Hepatocyte (in vitro differentiated cells): ENCODE data around the gene NDUFS6. TPM values are rescaled to one million over a fixed set of nuclear protein-coding genes. Genes with fewer than 3 reads are reported as not detected.

Experiments
- DNase-seq: peaks from one replicate; pipeline ENCODE4 v3.0.0-alpha.2; 2016; ENCODE audit warnings: low spot score
- H2AFZ ChIP-seq: fragments of 200-600 bp; sonication (generic); 2 replicates; pipeline ENCODE4 v1.6.0; 2016; ENCODE audit warnings: antibody characterized with exemption, mild to moderate bottlenecking
- H3K27ac ChIP-seq: fragments of 200-600 bp; sonication (generic); 2 replicates; pipeline ENCODE4 v1.5.1; 2016; ENCODE audit warnings: mild to moderate bottlenecking
- H3K27me3 ChIP-seq: fragments of 200-600 bp; sonication (generic); 2 replicates; pipeline ENCODE4 v1.6.1; 2016
- H3K36me3 ChIP-seq: fragments of 200-600 bp; sonication (generic); replicated peaks from 2 replicates; pipeline ENCODE4 v1.5.1; 2016; ENCODE audit warnings: low read depth; ENCODE audit not compliant: insufficient read depth
- H3K4me1 ChIP-seq: fragments of 200-600 bp; sonication (generic); 2 replicates; pipeline ENCODE4 v1.5.1; 2016; ENCODE audit warnings: mild to moderate bottlenecking, moderate library complexity; ENCODE audit not compliant: insufficient read depth
- H3K4me2 ChIP-seq: fragments of 200-600 bp; sonication (generic); 2 replicates; pipeline ENCODE4 v1.6.0; 2016
- H3K4me3 ChIP-seq: fragments of 200-600 bp; sonication (generic); 2 replicates; pipeline ENCODE4 v1.5.1; 2016; ENCODE audit warnings: mild to moderate bottlenecking
- H3K79me2 ChIP-seq: fragments of 200-600 bp; sonication (generic); 2 replicates; pipeline ENCODE4 v1.6.0; 2017; ENCODE audit warnings: mild to moderate bottlenecking
- H3K9me2 ChIP-seq: fragments of 200-600 bp; sonication (generic); replicated peaks from 2 replicates; pipeline ENCODE4 v1.6.0; 2017; ENCODE audit warnings: mild to moderate bottlenecking; ENCODE audit not compliant: insufficient read depth
- H3K9me3 ChIP-seq: fragments of 200-600 bp; sonication (generic); 2 replicates; pipeline ENCODE4 v1.5.1; 2016; ENCODE audit warnings: low read depth, mild to moderate bottlenecking
- H4K20me1 ChIP-seq: fragments of 200-600 bp; sonication (generic); 2 replicates; pipeline ENCODE4 v1.6.0; 2016; ENCODE audit warnings: mild to moderate bottlenecking; ENCODE audit not compliant: insufficient read depth, poor library complexity, severe bottlenecking
- EZH2 ChIP-seq: fragments of 200-600 bp; sonication (generic); IDR thresholded peaks from 2 replicates; pipeline ENCODE4 v1.6.1; 2016; ENCODE audit warnings: antibody characterized with exemption, mild to moderate bottlenecking, borderline replicate concordance
- EZH2phosphoT487 ChIP-seq: fragments of 200-600 bp; sonication (generic); IDR thresholded peaks from one replicate; pipeline ENCODE4 v1.6.1; 2018; ENCODE audit warnings: antibody characterized with exemption, mild to moderate bottlenecking, low read depth, moderate library complexity; ENCODE audit not compliant: unreplicated experiment, severe bottlenecking
- WGBS: methylation state at CpG from one replicate; pipeline ENCODE4 v1.1.6; 2016; ENCODE audit warnings: low lambda C conversion rate; ENCODE audit errors: missing lambda C conversion rate; 5-methylcytosine and 5-hydroxymethylcytosine counted together
- polyA plus RNA-seq: library from polyadenylated mRNA; unstranded; fragments of >200 nt; fragmentation: Nextera tagmentation; extraction: Ambion mirVana; gene quantifications from 2 replicates; pipeline ENCODE4 v1.2.1, GENCODE V29; 2016
- total RNA-seq: library from RNA; depleted of rRNA; stranded (reverse); fragments of >200 nt; gene quantifications from 2 replicates; pipeline ENCODE4 v1.2.3, GENCODE V29; 2014
- TF ChIP-seq, protein P1 (sequence below): fragments of 200-600 bp; sonication (generic); IDR thresholded peaks from 2 replicates; pipeline ENCODE4 v1.5.1; 2016; ENCODE audit warnings: antibody characterized with exemption, mild to moderate bottlenecking; ENCODE audit not compliant: poor library complexity

The NDUFS6 gene
- total and polyA plus RNA-seq, 2 experiments from 2014 or later = 29.3 to 108 TPM

DNA sequence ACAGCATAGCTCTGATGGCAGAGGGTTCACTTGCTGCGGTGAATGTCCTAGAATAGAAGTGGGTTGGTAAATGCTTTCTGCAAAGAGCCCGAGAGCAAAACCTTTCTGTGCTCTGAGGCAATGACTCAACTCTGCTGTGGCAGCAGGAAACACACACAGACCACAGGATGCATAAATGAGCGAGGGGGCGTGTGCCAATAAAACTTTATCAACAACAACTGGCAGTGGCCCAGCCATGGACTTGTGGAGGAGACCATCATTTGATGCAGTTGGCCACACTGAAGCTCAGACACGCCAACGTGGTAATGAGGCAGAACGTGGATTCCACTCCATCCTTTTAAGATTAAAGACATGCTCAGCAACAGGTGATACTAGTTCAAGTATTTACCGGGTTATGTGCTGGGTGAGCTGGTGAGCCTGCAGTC is 8.4 kb upstream of the NDUFS6 start:
- no peaks in the 10 kb centered on the region for H3K9me2 ChIP-seq
- H2AFZ ChIP-seq = no peak overlapping the region
- DNase-seq = no peak
- H3K4me1 ChIP-seq = no peaks in the 10 kb centered on the region
- H3K4me2 ChIP-seq = no peak overlapping the region
- 83% methylated on average over 8 of the region's 8 CpGs for WGBS
- peaks cover 2% of the 10 kb centered on the region for H3K79me2 ChIP-seq
- H3K27ac ChIP-seq = no peak overlapping the region
- H3K9me3 ChIP-seq = no peaks in the 10 kb centered on the region
- TF ChIP-seq EZH2 = no peak
- no peak for TF ChIP-seq EZH2phosphoT487
- TF ChIP-seq, protein P1, sequence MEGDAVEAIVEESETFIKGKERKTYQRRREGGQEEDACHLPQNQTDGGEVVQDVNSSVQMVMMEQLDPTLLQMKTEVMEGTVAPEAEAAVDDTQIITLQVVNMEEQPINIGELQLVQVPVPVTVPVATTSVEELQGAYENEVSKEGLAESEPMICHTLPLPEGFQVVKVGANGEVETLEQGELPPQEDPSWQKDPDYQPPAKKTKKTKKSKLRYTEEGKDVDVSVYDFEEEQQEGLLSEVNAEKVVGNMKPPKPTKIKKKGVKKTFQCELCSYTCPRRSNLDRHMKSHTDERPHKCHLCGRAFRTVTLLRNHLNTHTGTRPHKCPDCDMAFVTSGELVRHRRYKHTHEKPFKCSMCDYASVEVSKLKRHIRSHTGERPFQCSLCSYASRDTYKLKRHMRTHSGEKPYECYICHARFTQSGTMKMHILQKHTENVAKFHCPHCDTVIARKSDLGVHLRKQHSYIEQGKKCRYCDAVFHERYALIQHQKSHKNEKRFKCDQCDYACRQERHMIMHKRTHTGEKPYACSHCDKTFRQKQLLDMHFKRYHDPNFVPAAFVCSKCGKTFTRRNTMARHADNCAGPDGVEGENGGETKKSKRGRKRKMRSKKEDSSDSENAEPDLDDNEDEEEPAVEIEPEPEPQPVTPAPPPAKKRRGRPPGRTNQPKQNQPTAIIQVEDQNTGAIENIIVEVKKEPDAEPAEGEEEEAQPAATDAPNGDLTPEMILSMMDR = no peak
- no peaks in the 10 kb centered on the region for H3K36me3 ChIP-seq
- H4K20me1 ChIP-seq = no peaks in the 10 kb centered on the region
- H3K27me3 ChIP-seq = no peaks in the 10 kb centered on the region
- H3K4me3 ChIP-seq = no peak overlapping the region

DNA sequence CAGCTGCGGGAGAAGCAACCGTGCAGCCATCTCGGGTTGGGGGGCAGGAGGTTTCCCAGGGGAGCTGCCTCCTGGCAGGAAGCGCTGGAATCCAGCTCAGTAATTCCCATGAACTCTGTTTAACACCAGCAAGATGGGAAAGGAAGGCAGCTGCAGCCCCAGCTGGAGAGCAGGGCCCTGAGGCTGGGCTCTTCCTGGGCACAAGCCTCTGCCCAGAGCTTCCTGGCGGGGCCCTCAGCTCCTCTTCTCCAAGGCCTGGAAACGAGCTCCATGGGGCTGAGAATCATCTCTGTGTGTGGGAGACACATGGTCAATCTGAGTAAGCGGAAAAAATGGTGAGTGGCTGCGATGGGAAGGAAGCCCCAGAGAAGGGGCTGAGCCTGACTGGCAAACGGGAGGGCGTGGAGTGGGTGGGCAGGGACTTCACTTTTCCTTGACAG is 7.9 kb upstream of the NDUFS6 start:
- Histone ChIP-seq H3K27ac (no peak overlapping the region), H3K9me3 (no peaks in the 10 kb centered on the region), H3K27me3 (no peaks in the 10 kb centered on the region), H3K4me2 (no peak overlapping the region), H2AFZ (no peak overlapping the region), H4K20me1 (no peaks in the 10 kb centered on the region), H3K4me1 (no peaks in the 10 kb centered on the region), H3K79me2 (peaks cover 6% of the 10 kb centered on the region), H3K4me3 (no peak overlapping the region), H3K9me2 (no peaks in the 10 kb centered on the region), H3K36me3 (no peaks in the 10 kb centered on the region)
- no peak for DNase-seq
- TF ChIP-seq, protein P1 = no peak
- TF ChIP-seq EZH2 (no peak), EZH2phosphoT487 (no peak)
- WGBS = 90% methylated on average over 10 of the region's 10 CpGs

DNA sequence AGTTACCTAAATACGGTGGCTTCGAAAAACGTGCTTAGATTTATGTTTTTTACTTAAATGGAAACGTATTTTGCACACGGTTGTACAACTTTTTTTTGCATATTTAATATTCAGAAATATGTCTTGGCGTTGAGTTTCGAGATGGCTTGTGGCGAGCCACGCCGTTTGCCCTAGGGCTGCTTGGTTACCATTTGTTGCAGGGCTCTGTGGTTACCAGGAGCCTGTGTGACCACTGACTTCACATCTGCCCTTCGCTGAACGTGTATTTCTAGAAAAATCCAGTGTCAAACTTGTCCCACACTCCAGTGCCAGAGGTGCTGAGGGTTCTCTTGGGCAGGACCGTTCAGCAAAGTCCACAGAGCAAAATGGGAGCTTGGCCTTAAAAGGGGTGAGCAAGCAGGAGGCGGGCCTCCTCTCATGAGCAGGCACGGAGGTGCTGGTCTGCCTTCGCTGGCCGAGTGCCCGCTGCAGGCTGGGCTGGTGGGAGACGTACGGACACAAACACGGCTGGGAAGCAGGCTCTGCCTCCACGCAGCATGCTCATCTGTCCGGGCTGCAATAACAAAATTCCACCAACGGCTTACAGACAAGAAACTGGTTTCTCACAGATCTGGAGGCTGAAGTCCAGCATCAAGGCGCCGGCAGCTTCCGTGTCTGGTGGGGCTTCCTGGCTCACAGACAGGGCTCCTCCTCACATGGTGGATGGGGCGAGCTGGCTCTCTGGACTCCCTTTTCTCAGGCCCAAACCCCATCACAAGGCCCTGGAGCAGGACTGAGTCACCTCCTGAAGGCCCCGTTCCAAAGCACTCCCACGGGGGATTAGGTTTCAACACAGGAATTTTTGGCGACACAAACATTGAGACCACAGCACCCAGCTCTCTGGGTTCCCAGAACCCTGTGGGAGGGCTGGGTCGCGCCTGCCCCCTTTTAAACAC is 7.0 kb upstream of the NDUFS6 start:
- Histone ChIP-seq H3K27me3 (no peaks in the 10 kb centered on the region), H3K9me2 (no peaks in the 10 kb centered on the region), H2AFZ (no peak overlapping the region), H3K79me2 (peaks cover 13% of the 10 kb centered on the region), H3K27ac (no peak overlapping the region), H4K20me1 (no peaks in the 10 kb centered on the region), H3K9me3 (no peaks in the 10 kb centered on the region), H3K36me3 (no peaks in the 10 kb centered on the region), H3K4me1 (peaks cover 7% of the 10 kb centered on the region), H3K4me3 (no peak overlapping the region), H3K4me2 (no peak overlapping the region)
- TF ChIP-seq EZH2phosphoT487 (no peak), EZH2 (no peak)
- TF ChIP-seq, protein P1 = no peak
- WGBS = 92% methylated on average over 33 of the region's 33 CpGs
- DNase-seq = no peak
